ENCODE data around the gene CPED1.
"Not testable (repeated sequence)": the region's sequence is repeated elsewhere in the genome, so short reads cannot be mapped to it uniquely, and the experiment has no call there.

CPED1 gene

GRCh38 chr7:121153411-121153810 lies 164.9 kb downstream of the CPED1 start:
- DNase-seq (ENCODE audit: low spot score), result no peak

GRCh38 chr7:121153995-121154394 lies 165.5 kb downstream of the CPED1 start:
- DNase-seq (ENCODE audit: low spot score), result no peak

- DNase-seq (ENCODE audit: low spot score), result no peak
Observed at GRCh38 chr7:121156825-121157224, 168.3 kb downstream of the CPED1 start.

GRCh38 chr7:121157341-121157751 lies 168.8 kb downstream of the CPED1 start:
- no peak for DNase-seq (ENCODE audit: low spot score)

- DNase-seq (ENCODE audit: low spot score), result no peak
Observed at GRCh38 chr7:121157885-121158590, 169.5 kb downstream of the CPED1 start.

GRCh38 chr7:121158665-121159064 lies 170.2 kb downstream of the CPED1 start:
- DNase-seq (ENCODE audit: low spot score), result no peak

GRCh38 chr7:121159553-121159952 lies 171.0 kb downstream of the CPED1 start:
- no peak for DNase-seq (ENCODE audit: low spot score)

- no peak for DNase-seq (ENCODE audit: low spot score)
Observed at GRCh38 chr7:121160150-121161008, 171.9 kb downstream of the CPED1 start.

- no peak for DNase-seq (ENCODE audit: low spot score)
Observed at GRCh38 chr7:121163699-121164098, 175.2 kb downstream of the CPED1 start.

- peak; percentile 27 for DNase-seq (ENCODE audit: low spot score)
Observed at GRCh38 chr7:121164247-121164646, 175.7 kb downstream of the CPED1 start.

- DNase-seq (ENCODE audit: low spot score), result no peak
Observed at GRCh38 chr7:121166916-121167315, 178.4 kb downstream of the CPED1 start.

GRCh38 chr7:121167971-121168370 lies 179.5 kb downstream of the CPED1 start:
- no peak for DNase-seq (ENCODE audit: low spot score)

GRCh38 chr7:121169469-121169868 lies 181.0 kb downstream of the CPED1 start:
- no peak for DNase-seq (ENCODE audit: low spot score)

GRCh38 chr7:121172484-121172883 lies 184.0 kb downstream of the CPED1 start:
- DNase-seq (ENCODE audit: low spot score), result no peak

- no peak for DNase-seq (ENCODE audit: low spot score)
Observed at GRCh38 chr7:121175826-121176225, 187.3 kb downstream of the CPED1 start.

GRCh38 chr7:121178452-121178851 lies 189.9 kb downstream of the CPED1 start:
- DNase-seq (ENCODE audit: low spot score), result no peak

- no peak for DNase-seq (ENCODE audit: low spot score)
Observed at GRCh38 chr7:121178869-121179497, 190.5 kb downstream of the CPED1 start.

- DNase-seq (ENCODE audit: low spot score), result no peak
Observed at GRCh38 chr7:121180436-121181063, 192.0 kb downstream of the CPED1 start.

GRCh38 chr7:121181357-121181756 lies 192.8 kb downstream of the CPED1 start:
- no peak for DNase-seq (ENCODE audit: low spot score)

GRCh38 chr7:121182281-121182680 lies 193.8 kb downstream of the CPED1 start:
- DNase-seq (ENCODE audit: low spot score), result no peak

GRCh38 chr7:121182902-121183301 lies 194.4 kb downstream of the CPED1 start:
- DNase-seq (ENCODE audit: low spot score), result no peak

GRCh38 chr7:121183883-121184282 lies 195.4 kb downstream of the CPED1 start:
- DNase-seq (ENCODE audit: low spot score), result not testable (repeated sequence)
